Cardiac muscle cell (in vitro differentiated cells and primary cell): ENCODE measurements around the gene MYLIP. TPM values are rescaled to one million over a fixed set of nuclear protein-coding genes. Genes with fewer than 3 reads are reported as not detected.
"Not testable (repeated sequence)": the region's sequence is repeated elsewhere in the genome, so short reads cannot be mapped to it uniquely, and the experiment has no call there.

ENCODE experiments used
- DNase-seq, 2 donors: peaks; one replicate each; pipeline versions ENCODE4 v3.0.0 to v3.0.0-alpha.2; 2010 to 2017; ENCODE audit warnings: low read depth in 1 of 2, low spot score in 1 of 2
- H3K27ac ChIP-seq: fragments of 200-600 bp; sonication (generic); 2 replicates; pipeline ENCODE4 v1.5.1; 2016
- H3K27me3 ChIP-seq: fragments of 200-600 bp; sonication (generic); 2 replicates; pipeline ENCODE4 v1.6.0; 2016; ENCODE audit warnings: control low read depth
- H3K36me3 ChIP-seq: fragments of 200-600 bp; sonication (generic); 2 replicates; pipeline ENCODE4 v1.5.1; 2016; ENCODE audit warnings: control low read depth
- H3K4me1 ChIP-seq: fragments of 200-600 bp; sonication (generic); 2 replicates; pipeline ENCODE4 v1.8.1; 2017; ENCODE audit warnings: low read depth, mild to moderate bottlenecking, mixed run types
- H3K4me3 ChIP-seq: fragments of 200-600 bp; sonication (generic); 2 replicates; pipeline ENCODE4 v1.5.1; 2016; ENCODE audit warnings: mild to moderate bottlenecking
- H3K9me3 ChIP-seq: fragments of 200-600 bp; sonication (generic); 2 replicates; pipeline ENCODE4 v1.5.1; 2017; ENCODE audit warnings: low read depth, mild to moderate bottlenecking, control low read depth
- polyA plus RNA-seq: library from polyadenylated mRNA; unstranded; fragments of >200 nt; fragmentation: Nextera tagmentation; extraction: Ambion mirVana; gene quantifications from 2 replicates; pipeline ENCODE4 v1.2.1, GENCODE V29; 2016
- total RNA-seq: library from RNA; depleted of rRNA; stranded (reverse); fragments of >200 nt; gene quantifications from 2 replicates; pipeline ENCODE4 v1.2.3, GENCODE V29; 2016
- TF ChIP-seq, protein P1 (sequence below): IDR thresholded peaks from 2 replicates; pipeline ENCODE4 v1.5.1; 2012; ENCODE audit warnings: low read depth, mild to moderate bottlenecking, low read length

The MYLIP gene
- total and polyA plus RNA-seq, 2 experiments from 2014 or later: 33.4 to 35.6 TPM

- Histone ChIP-seq H3K27ac (no peak overlapping the region), H3K4me3 (no peak overlapping the region), H3K9me3 (no peaks in the 10 kb centered on the region), H3K36me3 (no peaks in the 10 kb centered on the region), H3K4me1 (peaks cover 18% of the 10 kb centered on the region), H3K27me3 (no peaks in the 10 kb centered on the region)
- no peak for DNase-seq
- TF ChIP-seq, protein P1, sequence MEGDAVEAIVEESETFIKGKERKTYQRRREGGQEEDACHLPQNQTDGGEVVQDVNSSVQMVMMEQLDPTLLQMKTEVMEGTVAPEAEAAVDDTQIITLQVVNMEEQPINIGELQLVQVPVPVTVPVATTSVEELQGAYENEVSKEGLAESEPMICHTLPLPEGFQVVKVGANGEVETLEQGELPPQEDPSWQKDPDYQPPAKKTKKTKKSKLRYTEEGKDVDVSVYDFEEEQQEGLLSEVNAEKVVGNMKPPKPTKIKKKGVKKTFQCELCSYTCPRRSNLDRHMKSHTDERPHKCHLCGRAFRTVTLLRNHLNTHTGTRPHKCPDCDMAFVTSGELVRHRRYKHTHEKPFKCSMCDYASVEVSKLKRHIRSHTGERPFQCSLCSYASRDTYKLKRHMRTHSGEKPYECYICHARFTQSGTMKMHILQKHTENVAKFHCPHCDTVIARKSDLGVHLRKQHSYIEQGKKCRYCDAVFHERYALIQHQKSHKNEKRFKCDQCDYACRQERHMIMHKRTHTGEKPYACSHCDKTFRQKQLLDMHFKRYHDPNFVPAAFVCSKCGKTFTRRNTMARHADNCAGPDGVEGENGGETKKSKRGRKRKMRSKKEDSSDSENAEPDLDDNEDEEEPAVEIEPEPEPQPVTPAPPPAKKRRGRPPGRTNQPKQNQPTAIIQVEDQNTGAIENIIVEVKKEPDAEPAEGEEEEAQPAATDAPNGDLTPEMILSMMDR: no peak
Measured at GRCh38 chr6:16171400-16171799, 42.5 kb downstream of the MYLIP start.

DNA sequence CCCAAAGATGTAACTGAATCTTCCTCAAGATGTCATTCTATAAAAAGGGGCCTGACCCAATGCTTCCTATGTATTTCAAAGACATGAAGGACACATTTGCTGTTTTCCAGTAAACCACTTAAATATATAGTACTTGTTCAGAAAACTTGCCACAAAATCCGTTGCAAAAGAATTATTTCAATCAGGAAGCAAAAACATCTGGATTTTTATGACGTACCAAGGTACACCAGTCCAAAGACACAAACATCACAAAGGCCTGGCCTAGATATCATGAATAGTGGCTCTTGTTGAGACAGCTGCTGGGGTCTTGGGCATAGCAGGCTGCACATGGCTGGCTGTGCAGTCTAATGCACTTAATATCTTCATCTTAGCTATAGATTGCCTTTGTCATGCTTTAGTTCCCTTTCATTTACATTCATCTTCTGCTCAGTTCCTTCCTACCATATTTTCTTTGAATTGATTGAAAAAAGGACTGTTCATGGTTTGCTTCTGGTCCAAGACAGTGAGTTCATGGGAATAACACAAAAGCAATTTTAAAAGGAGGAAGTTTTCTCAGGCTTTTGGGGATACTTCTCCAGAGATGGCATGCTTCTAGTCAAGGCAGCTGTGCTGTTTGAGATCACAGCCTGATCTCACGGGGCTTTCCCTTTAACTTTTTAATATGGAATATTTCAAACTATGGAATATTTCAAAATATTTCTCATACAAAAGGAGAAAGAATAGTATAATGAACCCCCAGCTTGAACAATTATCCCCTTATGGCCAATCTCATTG, 44.5 kb downstream of the MYLIP start:
- TF ChIP-seq, protein P1: no peak
- Histone ChIP-seq H3K27me3 (no peaks in the 10 kb centered on the region), H3K27ac (no peak overlapping the region), H3K36me3 (no peaks in the 10 kb centered on the region), H3K9me3 (no peaks in the 10 kb centered on the region), H3K4me3 (no peak overlapping the region), H3K4me1 (no peaks in the 10 kb centered on the region)
- DNase-seq: no peak

DNA sequence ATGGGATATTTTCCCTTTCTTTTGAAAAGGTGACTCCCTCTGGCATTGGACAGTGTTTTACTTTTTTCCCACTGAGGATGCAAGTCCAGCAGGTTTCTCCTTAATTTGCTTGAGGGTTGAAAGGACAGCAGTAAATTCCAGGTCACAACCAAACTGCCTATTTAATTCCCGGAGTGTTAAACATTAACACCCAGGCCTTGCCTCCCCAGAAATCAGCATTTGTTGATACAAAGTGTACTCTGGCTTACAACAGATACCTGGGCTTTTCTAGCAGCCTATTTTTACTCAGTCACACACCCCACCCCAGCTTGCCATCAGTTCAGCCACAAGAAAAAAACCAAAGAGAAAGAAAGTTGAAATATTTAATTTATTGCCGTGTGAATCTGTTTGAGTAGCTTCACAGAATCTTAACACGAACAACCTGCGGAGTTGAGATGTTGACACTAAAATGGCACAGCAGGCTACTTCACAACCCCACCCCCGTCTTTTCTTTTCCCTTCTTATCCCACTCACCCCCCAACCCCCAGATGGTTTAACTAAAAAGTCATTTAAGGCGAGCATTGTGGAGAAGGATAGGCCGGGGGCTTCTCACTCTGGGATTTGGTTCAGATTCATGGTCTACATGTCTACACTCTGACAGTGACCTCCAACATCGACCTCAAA, 45.7 kb downstream of the MYLIP start:
- Histone ChIP-seq H3K27ac (no peak overlapping the region), H3K27me3 (no peaks in the 10 kb centered on the region), H3K4me3 (no peak overlapping the region), H3K9me3 (no peaks in the 10 kb centered on the region), H3K36me3 (no peaks in the 10 kb centered on the region), H3K4me1 (no peaks in the 10 kb centered on the region)
- DNase-seq: no peak
- TF ChIP-seq, protein P1: no peak

DNA sequence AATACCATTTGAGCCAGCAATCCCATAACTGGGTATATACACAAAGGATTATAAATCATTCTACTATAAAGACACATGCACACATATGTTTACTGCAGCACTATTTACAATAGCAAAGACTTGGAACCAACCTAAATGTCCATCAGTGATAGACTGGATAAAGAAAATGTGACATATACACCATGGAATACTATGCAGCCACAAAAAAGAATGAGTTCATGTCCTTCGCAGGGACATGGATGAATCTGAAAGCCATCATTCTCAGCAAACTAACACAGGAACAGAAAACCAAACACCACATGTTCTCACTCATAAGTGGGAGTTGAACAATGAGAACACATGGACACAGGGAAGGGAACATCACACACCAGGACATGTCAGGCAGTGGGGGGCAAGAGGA, 47.7 kb downstream of the MYLIP start:
- not testable (repeated sequence) for H3K27ac ChIP-seq, DNase-seq, H3K4me3 ChIP-seq, H3K36me3 ChIP-seq, H3K4me1 ChIP-seq, H3K9me3 ChIP-seq, H3K27me3 ChIP-seq

DNA sequence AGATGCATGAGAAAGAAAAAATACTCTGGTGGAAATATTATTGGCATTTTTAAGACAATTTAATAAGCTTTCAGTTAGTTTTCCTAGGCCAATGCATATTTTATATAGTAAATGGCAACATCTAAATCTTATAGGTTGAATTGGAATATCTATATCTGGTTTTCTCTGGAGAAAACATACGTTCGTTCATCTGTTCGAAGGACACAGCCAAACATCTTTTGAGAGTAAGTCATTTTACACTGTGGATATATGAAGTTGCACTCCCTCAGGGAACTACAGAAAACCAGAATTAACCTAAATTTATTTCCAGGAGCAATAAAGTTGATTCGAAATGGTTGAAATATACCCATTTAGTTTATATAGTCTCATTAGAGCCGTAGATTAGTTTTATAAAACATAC, 49.0 kb downstream of the MYLIP start:
- no peak for DNase-seq
- TF ChIP-seq, protein P1: no peak
- H3K4me3 ChIP-seq: no peak overlapping the region
- H3K9me3 ChIP-seq: no peaks in the 10 kb centered on the region
- no peaks in the 10 kb centered on the region for H3K36me3 ChIP-seq
- no peaks in the 10 kb centered on the region for H3K27me3 ChIP-seq
- H3K27ac ChIP-seq: no peak overlapping the region
- H3K4me1 ChIP-seq: no peaks in the 10 kb centered on the region

- no peaks in the 10 kb centered on the region for H3K4me1 ChIP-seq
- DNase-seq: no peak
- H3K4me3 ChIP-seq: no peak overlapping the region
- TF ChIP-seq, protein P1: no peak
- H3K9me3 ChIP-seq: no peaks in the 10 kb centered on the region
- no peaks in the 10 kb centered on the region for H3K27me3 ChIP-seq
- no peak overlapping the region for H3K27ac ChIP-seq
- no peaks in the 10 kb centered on the region for H3K36me3 ChIP-seq
Measured at GRCh38 chr6:16178351-16178750, 49.5 kb downstream of the MYLIP start.
